GM19397 (cell line): ENCODE measurements around the gene RESP18.
"Not testable (repeated sequence)": the region's sequence is repeated elsewhere in the genome, so short reads cannot be mapped to it uniquely, and the experiment has no call there.

Experiments used
- ATAC-seq: cut with Tn5 transposase; IDR thresholded peaks from one replicate; pipeline ENCODE4 v1.9.1; 2021; ENCODE audit warnings: mild to moderate bottlenecking, moderate library complexity; ENCODE audit not compliant: unreplicated experiment

Gene RESP18

GRCh38 chr2:219325657-219326315 is 6.8 kb downstream of the RESP18 start:
- ATAC-seq: no peak

GRCh38 chr2:219325136-219325535 is 7.4 kb downstream of the RESP18 start:
- ATAC-seq: no peak

- no peak for ATAC-seq
Observed at GRCh38 chr2:219323434-219323833, 9.1 kb downstream of the RESP18 start.

GRCh38 chr2:219314804-219315468 is 17.6 kb downstream of the RESP18 start:
- no peak for ATAC-seq

- ATAC-seq: not testable (repeated sequence)
Observed at GRCh38 chr2:219312683-219313263, 19.8 kb downstream of the RESP18 start.

GRCh38 chr2:219309278-219309677 is 23.3 kb downstream of the RESP18 start, which contains the start of gene PTPRN:
Gene PTPRN, minus strand, starts transcription at chr2:219309401. Its CDS starts 69 bp downstream, at chr2:219309332.
- no peak for ATAC-seq

- ATAC-seq: no peak
Observed at GRCh38 chr2:219308142-219309101, 24.1 kb downstream of the RESP18 start.

GRCh38 chr2:219306047-219306446 is 26.5 kb downstream of the RESP18 start:
- ATAC-seq: no peak

GRCh38 chr2:219304223-219304622 is 28.3 kb downstream of the RESP18 start:
- ATAC-seq: no peak

GRCh38 chr2:219302412-219302968 is 30.1 kb downstream of the RESP18 start:
- ATAC-seq: no peak

GRCh38 chr2:219300022-219300421 is 32.5 kb downstream of the RESP18 start:
- no peak for ATAC-seq

GRCh38 chr2:219299372-219299760 is 33.2 kb downstream of the RESP18 start:
- no peak for ATAC-seq

GRCh38 chr2:219298759-219299371 is 33.7 kb downstream of the RESP18 start:
- ATAC-seq: no peak

- ATAC-seq: no peak
Observed at GRCh38 chr2:219297766-219298456, 34.6 kb downstream of the RESP18 start.

GRCh38 chr2:219296631-219297391 is 35.7 kb downstream of the RESP18 start:
- ATAC-seq: no peak

- no peak for ATAC-seq
Observed at GRCh38 chr2:219296142-219296541, 36.4 kb downstream of the RESP18 start.

- ATAC-seq: peak; percentile 90
Observed at GRCh38 chr2:219294356-219295351, 37.9 kb downstream of the RESP18 start.

GRCh38 chr2:219293736-219294231 is 38.8 kb downstream of the RESP18 start:
- no peak for ATAC-seq
